ENCODE data around the gene MAN1C1. TPM values are rescaled to one million over a fixed set of nuclear protein-coding genes. Genes with fewer than 3 reads are reported as not detected.

The MAN1C1 gene
- total and polyA plus RNA-seq, 9 of the 15 experiments (the other 6 are each of a cell fraction or from before 2014, with no cell fraction given), result 0.04 to 0.44 (median 0.10) TPM; not detected in 3

DNA sequence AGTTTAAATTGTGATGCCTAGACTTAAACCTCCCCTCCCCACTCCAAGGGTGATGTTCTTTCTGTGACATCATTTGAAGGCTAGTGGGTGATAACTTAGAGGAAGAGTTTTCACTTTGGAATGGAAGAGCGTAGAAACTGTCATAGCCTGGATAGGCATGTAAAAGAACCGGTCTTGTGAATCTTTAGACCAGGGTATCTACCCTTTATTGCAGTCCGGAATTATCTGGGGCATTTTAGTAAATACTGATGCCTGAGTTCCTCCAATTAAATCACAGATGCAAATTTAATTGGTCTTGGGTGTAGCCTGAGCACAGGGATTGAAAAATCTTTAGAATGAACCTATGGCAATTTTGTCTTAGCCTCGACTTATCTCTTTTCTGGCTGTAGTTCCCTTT, 24.7 kb downstream of the MAN1C1 start:
- ATAC-seq, result no peak
- TF ChIP-seq ZNF699 (CRISPR knock-in tag; IDR thresholded peaks at IDR 0.05; ENCODE audit: insufficient replicate concordance), result no peak
- no peak for TF ChIP-seq RB1 (IDR thresholded peaks at IDR 0.05; ENCODE audit: low read depth)
- no peak for TF ChIP-seq BRD4 (IDR thresholded peaks at IDR 0.05)
- TF ChIP-seq RBFOX2 (IDR thresholded peaks at IDR 0.05; ENCODE audit: low read depth, low read length), result no peak
- TF ChIP-seq ZNF395 (CRISPR knock-in tag; IDR thresholded peaks at IDR 0.05), result no peak
- TF ChIP-seq SMARCA4 (IDR thresholded peaks at IDR 0.05), result no peak
- no peak for TF ChIP-seq TCF3 (CRISPR knock-in tag; IDR thresholded peaks at IDR 0.05)
- no peak for TF ChIP-seq SRSF3 (IDR thresholded peaks at IDR 0.05; ENCODE audit: insufficient read depth, low read length)
- no peak for TF ChIP-seq SMARCA5 (IDR thresholded peaks at IDR 0.05)
- no peak for TF ChIP-seq BHLHE40 (IDR thresholded peaks at IDR 0.05; ENCODE audit: low read length)
- no peak for TF ChIP-seq ARNT (IDR thresholded peaks at IDR 0.05)
- no peak for TF ChIP-seq SPI1 (IDR thresholded peaks at IDR 0.05; ENCODE audit: borderline replicate concordance, low read depth, low read length)
- no peak for TF ChIP-seq ZSCAN32 (CRISPR knock-in tag; IDR thresholded peaks at IDR 0.05)
- TF ChIP-seq RAD21 (CRISPR knock-in tag; conservative IDR thresholded peaks at IDR 0.05 in 1 of 2, IDR thresholded peaks at IDR 0.05 in 1 of 2), result no peak
- no peak for TF ChIP-seq FOXA3 (CRISPR knock-in tag; conservative IDR thresholded peaks at IDR 0.05 in 1 of 2, IDR thresholded peaks at IDR 0.05 in 1 of 2)
- TF ChIP-seq NCOA4 (IDR thresholded peaks at IDR 0.05; ENCODE audit: partially characterized antibody), result no peak
- no peak for TF ChIP-seq NEUROD1 (IDR thresholded peaks at IDR 0.05; ENCODE audit: borderline replicate concordance, low read depth, low read length, partially characterized antibody)
- no peak for TF ChIP-seq ZNF740 (CRISPR knock-in tag; IDR thresholded peaks at IDR 0.05)
- TF ChIP-seq ZNF740 (tag; IDR thresholded peaks at IDR 0.05), result no peak
- no peak for TF ChIP-seq ZNF3 (CRISPR knock-in tag; IDR thresholded peaks at IDR 0.05)
- Histone ChIP-seq H3K36me3 (ENCODE audit: control insufficient read depth, insufficient read depth, low read length) (no peaks in the 10 kb centered on the region), H3K4me1 (replicated peaks in 1 of 2; ENCODE audit: control insufficient read depth in 2 of 2, insufficient read depth in 2 of 2, low read length in 2 of 2) (0 out of 5 replicates have a peak, but pooled peaks cover 0 to 2% of the 10 kb centered on the region in 2 experiments), H3K79me2 (ENCODE audit: control insufficient read depth, insufficient read depth, low read length) (no peaks in the 10 kb centered on the region), H3K4me3 (no peak overlapping the region), H3K27ac (ENCODE audit: extremely low read depth, low read depth, low read length) (no peak overlapping the region), H3K9me3 (replicated peaks; ENCODE audit: control insufficient read depth, insufficient read depth, low read depth, low read length) (no peaks in the 10 kb centered on the region), H3K9me1 (ENCODE audit: control insufficient read depth, insufficient read depth, low read length) (no peaks in the 10 kb centered on the region), H3K27me3 (ENCODE audit: control insufficient read depth in 2 of 2, insufficient read depth in 2 of 2, low read length in 2 of 2) (peaks cover 35 to 44% of the 10 kb centered on the region in 2 experiments), H4K20me1 (replicated peaks; ENCODE audit: control insufficient read depth, insufficient read depth, low read length) (no peaks in the 10 kb centered on the region; the same call in 1 of the 2 replicates), H2AFZ (ENCODE audit: low read depth, low read length) (no peak overlapping the region), H3K9ac (ENCODE audit: insufficient read depth in 1 of 2, low read depth in 2 of 2, low read length in 2 of 2) (no peak overlapping the region), H3K4me2 (ENCODE audit: insufficient read depth, low read length) (no peak overlapping the region)
- ChIA-PET POLR2A (interaction anchor here (1.1 to 1.2 kb wide), 2 partner anchors 9 to 13 kb away, joined by 3 to 4 read pairs; no protein-coding TSS in a partner anchor), CTCF (ENCODE audit: low intra/inter-chr PET ratio) (no interaction called here)
- in situ Hi-C loops (cut with MboI) (no loop called here), intact Hi-C loops (cut with micrococcal nuclease) (loop anchor here (2.0 kb wide), 1 partner anchor 21 kb away; no protein-coding TSS in a partner anchor)
- no TSS peak for BruUV-seq (replicated peaks)
- WGBS (ENCODE audit: insufficient coverage, low coverage, missing lambda C conversion rate), result 2% methylated on average over 4 of the region's 4 CpGs
- DNase-seq (ENCODE audit: extremely low read depth in 1 of 4, low spot score in 3 of 4), result no peak
- no peak for FAIRE-seq
